ENCODE data around the gene ACOT11. TPM values are rescaled to one million over a fixed set of nuclear protein-coding genes. Genes with fewer than 3 reads are reported as not detected.

ACOT11 gene
- total and polyA plus RNA-seq, 9 donors, result 3.0 to 28.4 (median 14.7) TPM

- Histone ChIP-seq H3K4me3 (no peak overlapping the region), H3K9me3 (no peaks in the 10 kb centered on the region), H3K27ac (no peak overlapping the region), H3K36me3 (no peaks in the 10 kb centered on the region), H3K4me1 (ENCODE audit: insufficient read depth) (peaks cover 3% of the 10 kb centered on the region), H3K27me3 (no peaks in the 10 kb centered on the region)
- 83 to 87% (median 84%) methylated on average over 8 to 9 of the region's 9 CpGs for WGBS, 3 donors
- TF ChIP-seq EP300 (IDR thresholded peaks at IDR 0.05), result no peak
- TF ChIP-seq POLR2A (IDR thresholded peaks at IDR 0.05), result no peak
- no peak for TF ChIP-seq CTCF (IDR thresholded peaks at IDR 0.05)
- intact Hi-C loops (cut with DNase I), result no loop called here
- no peak for DNase-seq
Observed at GRCh38 chr1:54559111-54559548, 11.1 kb downstream of the ACOT11 start.

DNA sequence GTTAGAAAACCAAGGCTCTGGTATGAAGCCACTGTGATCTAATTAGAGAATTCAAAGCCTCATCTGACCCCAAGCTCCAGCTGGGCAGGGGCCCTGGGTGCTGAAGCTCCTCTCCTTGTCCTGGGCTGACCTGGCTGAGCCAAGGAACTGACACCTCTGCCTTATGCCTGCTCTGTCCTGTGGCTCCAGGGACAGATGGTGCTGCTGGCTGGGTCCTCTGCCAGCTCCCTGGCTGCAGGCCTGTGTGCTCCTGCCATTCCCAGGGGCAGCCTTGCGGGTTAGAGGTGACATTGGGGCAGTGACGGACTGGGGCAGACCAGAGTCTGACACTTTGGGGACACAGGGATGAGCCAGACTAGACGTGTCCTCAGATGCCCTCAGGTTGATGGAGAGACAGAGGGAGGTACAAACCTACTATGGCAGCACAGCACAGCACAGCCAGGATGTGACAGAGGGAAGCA is 11.8 kb downstream of the ACOT11 start:
- H3K36me3 ChIP-seq, result no peaks in the 10 kb centered on the region
- 82 to 91% (median 89%) methylated on average over 3 of the region's 3 CpGs for WGBS, 3 donors
- no peaks in the 10 kb centered on the region for H3K27me3 ChIP-seq
- H3K27ac ChIP-seq, result no peak overlapping the region
- DNase-seq, result peak in 1 of 5 donors; percentile 28
- no peaks in the 10 kb centered on the region for H3K9me3 ChIP-seq
- H3K4me1 ChIP-seq (ENCODE audit: insufficient read depth), result peaks cover 3% of the 10 kb centered on the region
- intact Hi-C loops (cut with DNase I), result no loop called here
- no peak for TF ChIP-seq POLR2A (IDR thresholded peaks at IDR 0.05)
- TF ChIP-seq EP300 (IDR thresholded peaks at IDR 0.05), result no peak
- TF ChIP-seq CTCF (IDR thresholded peaks at IDR 0.05), result no peak
- no peak overlapping the region for H3K4me3 ChIP-seq

GRCh38 chr1:54564312-54565112 is 16.5 kb downstream of the ACOT11 start:
- TF ChIP-seq CTCF (IDR thresholded peaks at IDR 0.05) (no peak), EP300 (IDR thresholded peaks at IDR 0.05) (no peak), POLR2A (IDR thresholded peaks at IDR 0.05) (no peak)
- Histone ChIP-seq H3K4me1 (ENCODE audit: insufficient read depth) (no peaks in the 10 kb centered on the region), H3K27me3 (no peaks in the 10 kb centered on the region), H3K36me3 (no peaks in the 10 kb centered on the region), H3K27ac (no peak overlapping the region), H3K4me3 (no peak overlapping the region), H3K9me3 (no peaks in the 10 kb centered on the region)
- WGBS, 3 donors, result 80 to 85% (median 80%) methylated on average over 17 of the region's 17 CpGs
- DNase-seq, result peak in 1 of 5 donors; percentile 35
- intact Hi-C loops (cut with DNase I), result no loop called here

DNA sequence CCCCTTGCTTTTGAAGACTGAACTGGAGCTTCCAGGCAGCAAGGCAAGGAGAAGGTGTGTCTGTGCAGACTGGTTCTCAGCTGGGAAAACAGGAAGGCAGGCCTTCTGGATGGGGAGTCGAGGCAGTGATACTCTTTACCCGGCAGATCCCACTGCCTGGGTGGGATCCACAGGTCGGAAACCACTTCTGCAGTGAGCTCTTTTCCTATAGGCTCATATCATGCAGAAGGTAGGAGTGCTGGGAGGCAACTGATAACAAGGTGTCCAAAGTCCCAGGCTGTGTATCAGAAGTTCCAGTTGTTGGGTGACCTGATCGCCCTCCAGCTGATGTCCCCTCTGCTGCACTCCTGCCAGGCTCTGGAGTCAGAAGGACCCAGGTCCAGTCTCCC is 17.1 kb downstream of the ACOT11 start:
- H3K27me3 ChIP-seq, result no peaks in the 10 kb centered on the region
- H3K36me3 ChIP-seq, result no peaks in the 10 kb centered on the region
- H3K27ac ChIP-seq, result no peak overlapping the region
- intact Hi-C loops (cut with DNase I), result no loop called here
- no peak overlapping the region for H3K4me3 ChIP-seq
- WGBS, 3 donors, result 80 to 86% (median 80%) methylated on average over 4 of the region's 4 CpGs
- H3K4me1 ChIP-seq (ENCODE audit: insufficient read depth), result no peaks in the 10 kb centered on the region
- DNase-seq, result peak in 1 of 5 donors; percentile 10
- no peaks in the 10 kb centered on the region for H3K9me3 ChIP-seq
- TF ChIP-seq EP300 (IDR thresholded peaks at IDR 0.05), result no peak
- no peak for TF ChIP-seq POLR2A (IDR thresholded peaks at IDR 0.05)
- no peak for TF ChIP-seq CTCF (IDR thresholded peaks at IDR 0.05)

Data from ovary (tissue), 9 donors.